ENCODE results near the gene DRICH1.

DNA sequence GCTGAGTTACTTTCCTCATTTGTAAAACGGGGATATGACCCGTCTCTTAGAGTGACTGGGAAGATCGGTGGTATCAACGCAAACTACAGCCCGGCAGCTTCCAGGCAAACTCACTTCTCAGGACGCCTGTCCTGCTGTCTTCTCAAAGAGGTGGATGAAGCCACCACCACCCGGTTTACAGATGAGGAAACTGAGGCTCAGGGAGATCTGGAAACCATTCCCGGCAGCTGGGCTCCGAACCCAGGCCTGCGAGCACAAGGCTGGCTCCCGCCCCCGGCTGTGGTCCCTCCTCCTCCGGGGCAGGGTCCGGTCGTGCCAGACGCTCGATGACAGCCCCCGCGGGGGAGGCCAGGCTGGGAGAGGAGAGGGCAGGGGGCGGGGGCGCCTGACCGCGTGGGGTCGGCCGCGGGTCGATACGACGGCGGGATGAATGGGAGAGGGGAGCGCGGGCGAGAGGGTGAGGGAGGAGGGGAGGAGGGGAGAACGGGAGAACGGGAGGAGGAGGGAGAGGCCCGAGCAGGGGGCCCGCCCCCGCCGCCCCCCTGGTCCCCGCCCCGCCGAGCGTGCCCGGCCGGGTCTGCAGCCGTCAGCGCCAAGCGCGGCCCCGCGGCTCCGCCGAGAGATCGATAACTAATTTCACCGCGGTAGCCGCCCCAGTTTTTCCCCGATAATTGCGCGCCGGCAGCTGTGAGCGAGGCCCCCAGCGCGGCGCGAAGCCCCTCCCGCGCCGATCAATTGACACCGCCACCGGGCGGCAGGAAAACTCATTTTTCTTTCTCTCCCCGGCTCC lies 66.0 kb downstream of the DRICH1 start:
- TF ChIP-seq, protein P1, sequence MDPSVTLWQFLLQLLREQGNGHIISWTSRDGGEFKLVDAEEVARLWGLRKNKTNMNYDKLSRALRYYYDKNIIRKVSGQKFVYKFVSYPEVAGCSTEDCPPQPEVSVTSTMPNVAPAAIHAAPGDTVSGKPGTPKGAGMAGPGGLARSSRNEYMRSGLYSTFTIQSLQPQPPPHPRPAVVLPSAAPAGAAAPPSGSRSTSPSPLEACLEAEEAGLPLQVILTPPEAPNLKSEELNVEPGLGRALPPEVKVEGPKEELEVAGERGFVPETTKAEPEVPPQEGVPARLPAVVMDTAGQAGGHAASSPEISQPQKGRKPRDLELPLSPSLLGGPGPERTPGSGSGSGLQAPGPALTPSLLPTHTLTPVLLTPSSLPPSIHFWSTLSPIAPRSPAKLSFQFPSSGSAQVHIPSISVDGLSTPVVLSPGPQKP (IDR thresholded peaks at IDR 0.05; ENCODE audit: low read depth, low read length), result no peak
- TF ChIP-seq, protein P2, sequence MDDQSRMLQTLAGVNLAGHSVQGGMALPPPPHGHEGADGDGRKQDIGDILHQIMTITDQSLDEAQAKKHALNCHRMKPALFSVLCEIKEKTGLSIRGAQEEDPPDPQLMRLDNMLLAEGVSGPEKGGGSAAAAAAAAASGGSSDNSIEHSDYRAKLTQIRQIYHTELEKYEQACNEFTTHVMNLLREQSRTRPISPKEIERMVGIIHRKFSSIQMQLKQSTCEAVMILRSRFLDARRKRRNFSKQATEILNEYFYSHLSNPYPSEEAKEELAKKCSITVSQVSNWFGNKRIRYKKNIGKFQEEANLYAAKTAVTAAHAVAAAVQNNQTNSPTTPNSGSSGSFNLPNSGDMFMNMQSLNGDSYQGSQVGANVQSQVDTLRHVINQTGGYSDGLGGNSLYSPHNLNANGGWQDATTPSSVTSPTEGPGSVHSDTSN (IDR thresholded peaks at IDR 0.05), result no peak
- TF ChIP-seq, protein P3, sequence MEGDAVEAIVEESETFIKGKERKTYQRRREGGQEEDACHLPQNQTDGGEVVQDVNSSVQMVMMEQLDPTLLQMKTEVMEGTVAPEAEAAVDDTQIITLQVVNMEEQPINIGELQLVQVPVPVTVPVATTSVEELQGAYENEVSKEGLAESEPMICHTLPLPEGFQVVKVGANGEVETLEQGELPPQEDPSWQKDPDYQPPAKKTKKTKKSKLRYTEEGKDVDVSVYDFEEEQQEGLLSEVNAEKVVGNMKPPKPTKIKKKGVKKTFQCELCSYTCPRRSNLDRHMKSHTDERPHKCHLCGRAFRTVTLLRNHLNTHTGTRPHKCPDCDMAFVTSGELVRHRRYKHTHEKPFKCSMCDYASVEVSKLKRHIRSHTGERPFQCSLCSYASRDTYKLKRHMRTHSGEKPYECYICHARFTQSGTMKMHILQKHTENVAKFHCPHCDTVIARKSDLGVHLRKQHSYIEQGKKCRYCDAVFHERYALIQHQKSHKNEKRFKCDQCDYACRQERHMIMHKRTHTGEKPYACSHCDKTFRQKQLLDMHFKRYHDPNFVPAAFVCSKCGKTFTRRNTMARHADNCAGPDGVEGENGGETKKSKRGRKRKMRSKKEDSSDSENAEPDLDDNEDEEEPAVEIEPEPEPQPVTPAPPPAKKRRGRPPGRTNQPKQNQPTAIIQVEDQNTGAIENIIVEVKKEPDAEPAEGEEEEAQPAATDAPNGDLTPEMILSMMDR (IDR thresholded peaks at IDR 0.05), result no peak
- TF ChIP-seq, protein P4, sequence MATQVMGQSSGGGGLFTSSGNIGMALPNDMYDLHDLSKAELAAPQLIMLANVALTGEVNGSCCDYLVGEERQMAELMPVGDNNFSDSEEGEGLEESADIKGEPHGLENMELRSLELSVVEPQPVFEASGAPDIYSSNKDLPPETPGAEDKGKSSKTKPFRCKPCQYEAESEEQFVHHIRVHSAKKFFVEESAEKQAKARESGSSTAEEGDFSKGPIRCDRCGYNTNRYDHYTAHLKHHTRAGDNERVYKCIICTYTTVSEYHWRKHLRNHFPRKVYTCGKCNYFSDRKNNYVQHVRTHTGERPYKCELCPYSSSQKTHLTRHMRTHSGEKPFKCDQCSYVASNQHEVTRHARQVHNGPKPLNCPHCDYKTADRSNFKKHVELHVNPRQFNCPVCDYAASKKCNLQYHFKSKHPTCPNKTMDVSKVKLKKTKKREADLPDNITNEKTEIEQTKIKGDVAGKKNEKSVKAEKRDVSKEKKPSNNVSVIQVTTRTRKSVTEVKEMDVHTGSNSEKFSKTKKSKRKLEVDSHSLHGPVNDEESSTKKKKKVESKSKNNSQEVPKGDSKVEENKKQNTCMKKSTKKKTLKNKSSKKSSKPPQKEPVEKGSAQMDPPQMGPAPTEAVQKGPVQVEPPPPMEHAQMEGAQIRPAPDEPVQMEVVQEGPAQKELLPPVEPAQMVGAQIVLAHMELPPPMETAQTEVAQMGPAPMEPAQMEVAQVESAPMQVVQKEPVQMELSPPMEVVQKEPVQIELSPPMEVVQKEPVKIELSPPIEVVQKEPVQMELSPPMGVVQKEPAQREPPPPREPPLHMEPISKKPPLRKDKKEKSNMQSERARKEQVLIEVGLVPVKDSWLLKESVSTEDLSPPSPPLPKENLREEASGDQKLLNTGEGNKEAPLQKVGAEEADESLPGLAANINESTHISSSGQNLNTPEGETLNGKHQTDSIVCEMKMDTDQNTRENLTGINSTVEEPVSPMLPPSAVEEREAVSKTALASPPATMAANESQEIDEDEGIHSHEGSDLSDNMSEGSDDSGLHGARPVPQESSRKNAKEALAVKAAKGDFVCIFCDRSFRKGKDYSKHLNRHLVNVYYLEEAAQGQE (IDR thresholded peaks at IDR 0.05), result no peak
- TF ChIP-seq POLR2A (IDR thresholded peaks at IDR 0.05; ENCODE audit: low read length), result no peak
- TF ChIP-seq ZFP36 (IDR thresholded peaks at IDR 0.05; ENCODE audit: borderline replicate concordance, partially characterized antibody), result no peak
- TF ChIP-seq RFX5 (IDR thresholded peaks at IDR 0.05), result no peak
- TF ChIP-seq POLR2AphosphoS2 (conservative IDR thresholded peaks at IDR 0.05; ENCODE audit: low read length), result no peak
- TF ChIP-seq, protein P5, sequence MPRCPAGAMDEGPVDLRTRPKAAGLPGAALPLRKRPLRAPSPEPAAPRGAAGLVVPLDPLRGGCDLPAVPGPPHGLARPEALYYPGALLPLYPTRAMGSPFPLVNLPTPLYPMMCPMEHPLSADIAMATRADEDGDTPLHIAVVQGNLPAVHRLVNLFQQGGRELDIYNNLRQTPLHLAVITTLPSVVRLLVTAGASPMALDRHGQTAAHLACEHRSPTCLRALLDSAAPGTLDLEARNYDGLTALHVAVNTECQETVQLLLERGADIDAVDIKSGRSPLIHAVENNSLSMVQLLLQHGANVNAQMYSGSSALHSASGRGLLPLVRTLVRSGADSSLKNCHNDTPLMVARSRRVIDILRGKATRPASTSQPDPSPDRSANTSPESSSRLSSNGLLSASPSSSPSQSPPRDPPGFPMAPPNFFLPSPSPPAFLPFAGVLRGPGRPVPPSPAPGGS (IDR thresholded peaks at IDR 0.05), result no peak
- no peak for TF ChIP-seq RAD21 (conservative IDR thresholded peaks at IDR 0.05 in 1 of 2, IDR thresholded peaks at IDR 0.05 in 1 of 2)
